HL-60 (cell line): ENCODE measurements around the gene HLA-G.
A peak's percentile ranks its signal among the peaks of the same experiment; 100 is the strongest.

Experiments
- GABPA ChIP-seq: IDR thresholded peaks from 2 replicates; pipeline ENCODE4 v1.6.1; 2012; ENCODE audit warnings: low read depth
- POLR2AphosphoS5 ChIP-seq: IDR thresholded peaks from 2 replicates; pipeline ENCODE4 v1.6.1; 2012; ENCODE audit warnings: low read depth
- SPI1 ChIP-seq: IDR thresholded peaks from 2 replicates; pipeline ENCODE4 v1.6.1; 2012; ENCODE audit warnings: low read depth, mild to moderate bottlenecking, borderline replicate concordance
- TF ChIP-seq, protein P1 (sequence below): IDR thresholded peaks from one replicate; pipeline ENCODE4 v1.5.1; 2011; ENCODE audit warnings: low read length, control low read depth, inconsistent platforms; ENCODE audit not compliant: insufficient read depth

DNA sequence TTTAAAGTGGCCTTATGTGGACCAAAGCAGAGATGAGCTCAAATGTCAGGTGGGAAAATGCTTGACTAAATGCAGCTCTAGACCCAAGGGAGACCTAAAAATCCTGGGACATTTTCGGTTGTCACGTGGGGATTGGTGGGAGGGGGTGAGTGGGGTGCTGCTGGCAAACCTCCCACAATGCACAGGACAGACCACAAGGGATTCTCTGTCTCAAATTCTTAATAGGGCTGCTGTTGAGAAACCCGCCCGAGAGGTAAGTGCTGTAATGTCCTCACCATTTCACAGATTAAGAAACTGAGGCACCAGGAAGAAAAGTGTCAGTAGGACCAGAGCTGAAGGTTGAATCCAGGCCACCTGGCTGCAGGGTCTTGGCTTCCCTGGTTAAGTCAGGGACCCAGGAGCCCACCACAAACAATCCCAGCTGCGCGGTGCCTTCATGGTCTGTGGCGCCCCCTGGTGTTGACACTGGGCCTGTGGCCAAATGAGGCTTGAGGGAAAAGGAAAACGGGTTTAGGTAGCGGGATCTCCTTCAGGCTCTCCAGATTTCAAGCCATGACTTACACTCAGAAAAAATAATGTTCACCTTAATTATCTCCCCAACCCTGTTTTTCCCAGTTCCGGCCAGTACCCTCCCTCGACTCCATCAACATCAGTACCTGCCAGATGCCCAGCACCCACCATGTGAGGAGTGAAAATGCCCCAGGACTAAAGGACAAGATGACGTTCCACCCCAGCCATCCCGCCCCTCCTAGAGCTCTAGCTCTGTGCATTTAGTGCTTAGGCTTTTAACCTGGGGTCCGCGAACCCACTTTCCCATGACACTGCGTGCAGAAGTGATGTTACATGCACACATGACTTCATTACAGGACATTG, 7.2 kb downstream of the HLA-G start:
- TF ChIP-seq POLR2AphosphoS5 (no peak), GABPA (no peak), SPI1 (no peak)
- TF ChIP-seq, protein P1, sequence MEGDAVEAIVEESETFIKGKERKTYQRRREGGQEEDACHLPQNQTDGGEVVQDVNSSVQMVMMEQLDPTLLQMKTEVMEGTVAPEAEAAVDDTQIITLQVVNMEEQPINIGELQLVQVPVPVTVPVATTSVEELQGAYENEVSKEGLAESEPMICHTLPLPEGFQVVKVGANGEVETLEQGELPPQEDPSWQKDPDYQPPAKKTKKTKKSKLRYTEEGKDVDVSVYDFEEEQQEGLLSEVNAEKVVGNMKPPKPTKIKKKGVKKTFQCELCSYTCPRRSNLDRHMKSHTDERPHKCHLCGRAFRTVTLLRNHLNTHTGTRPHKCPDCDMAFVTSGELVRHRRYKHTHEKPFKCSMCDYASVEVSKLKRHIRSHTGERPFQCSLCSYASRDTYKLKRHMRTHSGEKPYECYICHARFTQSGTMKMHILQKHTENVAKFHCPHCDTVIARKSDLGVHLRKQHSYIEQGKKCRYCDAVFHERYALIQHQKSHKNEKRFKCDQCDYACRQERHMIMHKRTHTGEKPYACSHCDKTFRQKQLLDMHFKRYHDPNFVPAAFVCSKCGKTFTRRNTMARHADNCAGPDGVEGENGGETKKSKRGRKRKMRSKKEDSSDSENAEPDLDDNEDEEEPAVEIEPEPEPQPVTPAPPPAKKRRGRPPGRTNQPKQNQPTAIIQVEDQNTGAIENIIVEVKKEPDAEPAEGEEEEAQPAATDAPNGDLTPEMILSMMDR, result peak; percentile 55
